Lung (tissue), 12 donors: ENCODE data around the gene COL4A2. TPM values are rescaled to one million over a fixed set of nuclear protein-coding genes. Genes with fewer than 3 reads are reported as not detected.

Experiments used
- ATAC-seq: fragments of 200-7000 bp; cut with Tn5 transposase; one replicate; pipeline ENCODE4 v1.9.1; 2020; ENCODE audit warnings: moderate number of reproducible peaks; ENCODE audit not compliant: insufficient read depth, low FRiP score
- DNase-seq, 3 donors: peaks; one replicate each; pipeline ENCODE4 v3.0.0-alpha.2; 2013 to 2017
- H3K27ac ChIP-seq, 2 donors: one replicate each; pipeline ENCODE4 v1.5.1; 2013; ENCODE audit warnings: mild to moderate bottlenecking in 2 of 2, moderate library complexity in 2 of 2, control low read depth in 1 of 2, inconsistent platforms in 1 of 2, low read depth in 1 of 2, low read length in 1 of 2
- H3K27me3 ChIP-seq, 3 donors: one replicate each; pipeline ENCODE4 v1.5.1; 2013; ENCODE audit warnings: low read length in 2 of 3; ENCODE audit not compliant: control insufficient read depth in 3 of 3, insufficient read depth in 3 of 3
- H3K36me3 ChIP-seq, 4 donors: one replicate each; pipeline ENCODE4 v1.5.1; 2013; ENCODE audit warnings: low read length in 4 of 4, mild to moderate bottlenecking in 1 of 4, moderate library complexity in 1 of 4; ENCODE audit not compliant: control insufficient read depth in 4 of 4, insufficient read depth in 4 of 4
- H3K4me1 ChIP-seq, 5 donors: one replicate each; pipeline ENCODE4 v1.5.1; 2013; ENCODE audit warnings: low read length in 5 of 5, mild to moderate bottlenecking in 2 of 5, moderate library complexity in 1 of 5; ENCODE audit not compliant: control insufficient read depth in 5 of 5, insufficient read depth in 5 of 5
- H3K4me3 ChIP-seq: one replicate; pipeline ENCODE4 v1.5.1; 2013; ENCODE audit warnings: mild to moderate bottlenecking, control low read depth, moderate library complexity
- H3K9ac ChIP-seq, 2 donors: one replicate each; pipeline ENCODE4 v1.5.1; 2013; ENCODE audit warnings: low read length in 2 of 2, control low read depth in 1 of 2; ENCODE audit not compliant: insufficient read depth in 1 of 2
- H3K9me3 ChIP-seq, 4 donors: one replicate each; pipeline ENCODE4 v1.5.1; 2013; ENCODE audit warnings: low read length in 3 of 4, mild to moderate bottlenecking in 1 of 4, moderate library complexity in 1 of 4; ENCODE audit not compliant: control insufficient read depth in 4 of 4, insufficient read depth in 3 of 4
- WGBS, 2 donors: extraction: QIAGEN DNeasy Blood & Tissue Kit; methylation state at CpG; one replicate each; pipeline ENCODE4 v1.1.7; 2013; 5-methylcytosine and 5-hydroxymethylcytosine counted together
- polyA plus RNA-seq, 2 donors: library from polyadenylated mRNA; stranded (reverse); fragments of 200-250 nt; gene quantifications; one replicate each; pipeline ENCODE4 v1.2.1, GENCODE V29; 2013
- total RNA-seq, 2 donors: library from RNA; depleted of rRNA in 1 of 2; stranded (reverse); fragments of >200 nt in 1 of 2; gene quantifications; one replicate each; pipeline ENCODE4 v1.2.1, GENCODE V29; 2014 to 2021
- TF ChIP-seq, protein P1 (sequence below): IDR thresholded peaks from 2 replicates; pipeline ENCODE4 v1.5.1; 2012; ENCODE audit warnings: mild to moderate bottlenecking; ENCODE audit errors: control extremely low read depth, extremely low read depth
- donor health status: control.
- donor health status: control.
- donor health status: Bipolar disorder and iron deficiency.
- donor health status: healthy.
- donor health status: DM: yes; HTN: yes; CAD: no.

COL4A2 gene
- total and polyA plus RNA-seq, 4 donors: 169 to 627 (median 339) TPM

DNA sequence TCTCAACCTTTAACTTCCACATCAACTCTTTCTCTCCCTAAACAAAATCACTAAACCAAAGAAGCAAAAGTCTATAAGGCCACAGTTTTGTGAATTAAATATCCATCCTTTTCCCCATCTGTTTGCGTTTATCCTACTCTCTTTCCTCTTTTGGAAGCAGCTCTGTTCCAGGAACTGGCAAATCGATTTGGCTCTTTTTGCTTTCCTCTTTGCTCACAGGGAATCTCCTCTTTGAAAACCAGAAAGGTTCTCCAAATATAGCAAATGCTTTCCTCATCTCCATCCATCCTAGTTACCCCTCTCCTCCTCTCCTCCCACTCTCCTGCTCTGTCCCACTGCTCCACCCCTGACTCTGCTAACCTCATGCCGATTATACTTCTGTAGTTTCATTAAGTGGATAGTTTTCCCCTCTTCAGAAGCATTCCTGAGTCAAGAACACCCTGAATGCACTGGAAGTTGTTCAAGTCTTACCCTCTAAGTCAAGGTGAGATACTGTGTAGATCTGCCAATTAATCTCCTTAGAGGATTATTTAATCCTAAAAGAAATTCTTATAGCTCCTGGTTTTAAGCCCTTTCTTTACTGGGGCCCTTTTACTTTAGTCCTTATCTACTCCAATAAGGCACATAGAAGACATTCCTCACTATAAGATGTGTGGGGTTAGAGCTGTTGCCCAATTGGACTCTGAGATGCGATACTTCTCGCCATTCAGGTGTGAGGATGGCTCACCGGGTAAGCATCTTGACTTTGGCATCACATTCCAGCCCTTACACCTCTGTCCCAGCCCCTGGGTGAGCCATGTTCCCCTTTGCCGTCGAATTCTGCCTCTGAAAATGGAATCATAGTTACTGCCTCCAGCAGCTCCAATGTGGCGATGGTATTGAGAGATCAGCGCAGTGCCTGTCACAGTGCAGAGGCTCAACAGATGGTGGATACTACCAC, 67.6 kb downstream of the COL4A2 start:
- H3K27me3 ChIP-seq: no peaks in the 10 kb centered on the region
- no peak overlapping the region for H3K9ac ChIP-seq
- peaks cover 3 to 37% (median 11%) of the 10 kb centered on the region in 5 donors for H3K4me1 ChIP-seq
- no peak for DNase-seq
- H3K36me3 ChIP-seq: peaks cover 0 to 3% (median 0%) of the 10 kb centered on the region in 4 donors
- no peak for ATAC-seq
- 74 to 78% methylated on average over 10 of the region's 10 CpGs for WGBS, 2 donors
- TF ChIP-seq, protein P1, sequence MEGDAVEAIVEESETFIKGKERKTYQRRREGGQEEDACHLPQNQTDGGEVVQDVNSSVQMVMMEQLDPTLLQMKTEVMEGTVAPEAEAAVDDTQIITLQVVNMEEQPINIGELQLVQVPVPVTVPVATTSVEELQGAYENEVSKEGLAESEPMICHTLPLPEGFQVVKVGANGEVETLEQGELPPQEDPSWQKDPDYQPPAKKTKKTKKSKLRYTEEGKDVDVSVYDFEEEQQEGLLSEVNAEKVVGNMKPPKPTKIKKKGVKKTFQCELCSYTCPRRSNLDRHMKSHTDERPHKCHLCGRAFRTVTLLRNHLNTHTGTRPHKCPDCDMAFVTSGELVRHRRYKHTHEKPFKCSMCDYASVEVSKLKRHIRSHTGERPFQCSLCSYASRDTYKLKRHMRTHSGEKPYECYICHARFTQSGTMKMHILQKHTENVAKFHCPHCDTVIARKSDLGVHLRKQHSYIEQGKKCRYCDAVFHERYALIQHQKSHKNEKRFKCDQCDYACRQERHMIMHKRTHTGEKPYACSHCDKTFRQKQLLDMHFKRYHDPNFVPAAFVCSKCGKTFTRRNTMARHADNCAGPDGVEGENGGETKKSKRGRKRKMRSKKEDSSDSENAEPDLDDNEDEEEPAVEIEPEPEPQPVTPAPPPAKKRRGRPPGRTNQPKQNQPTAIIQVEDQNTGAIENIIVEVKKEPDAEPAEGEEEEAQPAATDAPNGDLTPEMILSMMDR: no peak
- no peak overlapping the region for H3K4me3 ChIP-seq
- H3K9me3 ChIP-seq: no peaks in the 10 kb centered on the region
- H3K27ac ChIP-seq: peak overlapping the region in 1 of 2 donors; percentile 20

DNA sequence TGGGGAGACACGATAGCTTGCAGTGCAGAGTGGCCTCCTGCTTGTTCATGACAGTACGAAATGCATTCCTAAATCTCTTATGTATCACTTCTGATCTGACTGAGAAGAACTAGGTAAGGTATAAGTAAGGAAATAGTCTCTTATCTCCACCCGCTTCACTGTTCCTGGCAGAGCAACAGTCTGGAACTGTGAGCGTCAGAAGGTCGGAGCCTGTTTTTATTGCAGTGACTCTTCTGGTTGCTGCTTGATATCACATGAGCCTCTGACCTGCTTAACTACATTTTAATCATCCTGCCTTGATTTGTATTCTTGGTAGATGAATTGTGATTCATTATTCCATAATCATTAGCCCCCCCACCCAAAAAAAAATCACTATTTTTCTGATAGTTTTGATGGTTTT, 69.0 kb downstream of the COL4A2 start:
- H3K4me1 ChIP-seq: peaks cover 7 to 41% (median 19%) of the 10 kb centered on the region in 5 donors
- H3K9me3 ChIP-seq: no peaks in the 10 kb centered on the region
- no peak overlapping the region for H3K9ac ChIP-seq
- no peak overlapping the region for H3K4me3 ChIP-seq
- 69 to 75% methylated on average over 5 of the region's 5 CpGs for WGBS, 2 donors
- no peak for ATAC-seq
- TF ChIP-seq, protein P1: no peak
- peak overlapping the region in 1 of 2 donors; percentile 66 for H3K27ac ChIP-seq
- H3K27me3 ChIP-seq: no peaks in the 10 kb centered on the region
- no peak for DNase-seq
- H3K36me3 ChIP-seq: peaks cover 0 to 3% (median 0%) of the 10 kb centered on the region in 4 donors

- 79 to 80% methylated on average over 6 of the region's 6 CpGs for WGBS, 2 donors
Observed at GRCh38 chr13:110377178-110377825, 70.2 kb downstream of the COL4A2 start.

More at GRCh38 chr13:110377178-110377825, 70.2 kb downstream of the COL4A2 start:
- no peak for ATAC-seq
- no peak overlapping the region for H3K4me3 ChIP-seq
- peaks cover 7 to 35% (median 16%) of the 10 kb centered on the region in 5 donors for H3K4me1 ChIP-seq
- TF ChIP-seq, protein P1: no peak
- H3K36me3 ChIP-seq: peaks cover 0 to 3% (median 0%) of the 10 kb centered on the region in 4 donors
- H3K9me3 ChIP-seq: no peaks in the 10 kb centered on the region
- H3K27ac ChIP-seq: peak overlapping the region in 1 of 2 donors; percentile 25
- no peaks in the 10 kb centered on the region for H3K27me3 ChIP-seq
- DNase-seq: no peak
- no peak overlapping the region for H3K9ac ChIP-seq
